Esophagus squamous epithelium (tissue), 5 donors: Measurements from ENCODE around the gene SNX19. TPM values are rescaled to one million over a fixed set of nuclear protein-coding genes. Genes with fewer than 3 reads are reported as not detected.

ENCODE experiments used
- DNase-seq: peaks from one replicate; lab custom pipeline; 2025; lab: John Stamatoyannopoulos, UW
- H3K27ac ChIP-seq, 4 donors: fragments of 200-600 bp; sonication (generic); one replicate each; pipeline ENCODE4 v1.5.1; 2016 to 2019; ENCODE audit warnings: mild to moderate bottlenecking in 1 of 4
- H3K27me3 ChIP-seq, 4 donors: fragments of 200-600 bp; sonication (generic); 1 replicate in 3 of 4; 2 replicates in 1 of 4; pipeline versions ENCODE4 v1.5.1 to v1.6.0; 2017 to 2021; ENCODE audit warnings: antibody characterized with exemption in 1 of 4
- H3K36me3 ChIP-seq, 3 donors: fragments of 200-600 bp; sonication (generic); one replicate each; pipeline ENCODE4 v1.5.1; 2016 to 2019
- H3K4me1 ChIP-seq, 3 donors: fragments of 200-600 bp; sonication (generic); one replicate each; pipeline ENCODE4 v1.5.1; 2017 to 2019
- H3K4me3 ChIP-seq, 4 donors: fragments of 200-600 bp; sonication (generic); 1 replicate in 3 of 4; 2 replicates in 1 of 4; pipeline ENCODE4 v1.5.1; 2016 to 2019; ENCODE audit warnings: mild to moderate bottlenecking in 2 of 4, moderate library complexity in 1 of 4
- H3K9me3 ChIP-seq, 3 donors: fragments of 200-600 bp; sonication (generic); one replicate each; pipeline ENCODE4 v1.5.1; 2016 to 2019
- CTCF ChIP-seq, 6 experiments: fragments of 450-650 bp in 4 of 6; fragments of 200-600 bp in 2 of 6; sonication (generic) in 2 of 6; IDR thresholded peaks; one replicate each; pipeline ENCODE4 v1.5.1; 2016 to 2019; ENCODE audit warnings: antibody characterized with exemption in 6 of 6, mild to moderate bottlenecking in 4 of 6, moderate library complexity in 4 of 6
- POLR2A ChIP-seq, 4 donors: fragments of 450-650 bp; IDR thresholded peaks; one replicate each; pipeline ENCODE4 v1.6.1; 2017; ENCODE audit warnings: antibody characterized with exemption in 4 of 4, mild to moderate bottlenecking in 4 of 4, moderate library complexity in 3 of 4
- WGBS, 2 donors: methylation state at CpG; one replicate each; pipeline ENCODE4 v1.1.5; 2018; 5-methylcytosine and 5-hydroxymethylcytosine counted together
- intact Hi-C: fragments of 100-400 bp; cut with DNase I; formaldehyde crosslinking; loops from one replicate; pipeline ENCODE4 v1.15.0; 2022
- total RNA-seq, 4 donors: library from RNA; depleted of rRNA; stranded (reverse); fragments of >200 nt; gene quantifications; one replicate each; pipeline ENCODE4 v1.1.0, GENCODE V29; 2016
- donor health status: DM: yes; HTN: yes; CAD: no.

The SNX19 gene
- total RNA-seq, 4 donors from 2014 or later: 38.0 to 75.0 (median 52.1) TPM

GRCh38 chr11:130847517-130847916, 68.8 kb downstream of the SNX19 start:
- 33 to 42% methylated on average over 8 of the region's 8 CpGs for WGBS, 2 donors
- H3K4me3 ChIP-seq: no peak overlapping the region
- intact Hi-C loops: no loop called here
- TF ChIP-seq CTCF (IDR thresholded peaks at IDR 0.05) (no peak), POLR2A (IDR thresholded peaks at IDR 0.05) (no peak)
- H3K27ac ChIP-seq: peak overlapping the region in 1 of 4 donors; percentile 19
- peaks cover 0 to 40% (median 10%) of the 10 kb centered on the region in 3 donors for H3K4me1 ChIP-seq
- H3K36me3 ChIP-seq: no peaks in the 10 kb centered on the region
- no peaks in the 10 kb centered on the region for H3K9me3 ChIP-seq
- H3K27me3 ChIP-seq: no peaks in the 10 kb centered on the region
- no peak for DNase-seq

- Histone ChIP-seq H3K4me3 (no peak overlapping the region), H3K4me1 (peaks cover 0 to 40% (median 10%) of the 10 kb centered on the region in 3 donors), H3K9me3 (no peaks in the 10 kb centered on the region), H3K36me3 (no peaks in the 10 kb centered on the region), H3K27ac (no peak overlapping the region), H3K27me3 (no peaks in the 10 kb centered on the region)
- no peak for TF ChIP-seq CTCF (IDR thresholded peaks at IDR 0.05)
- TF ChIP-seq POLR2A (IDR thresholded peaks at IDR 0.05): no peak
- intact Hi-C loops: no loop called here
- no peak for DNase-seq
- 33 to 44% methylated on average over 2 of the region's 2 CpGs for whole genome bisulfite sequencing, 2 donors
Observed at GRCh38 chr11:130846606-130847005, 69.7 kb downstream of the SNX19 start.

GRCh38 chr11:130842001-130842400, 74.3 kb downstream of the SNX19 start:
- H3K27ac ChIP-seq: no peak overlapping the region
- DNase-seq: no peak
- no peaks in the 10 kb centered on the region for H3K9me3 ChIP-seq
- TF ChIP-seq POLR2A (IDR thresholded peaks at IDR 0.05) (no peak), CTCF (IDR thresholded peaks at IDR 0.05) (no peak)
- intact Hi-C loops: no loop called here
- no peaks in the 10 kb centered on the region for H3K36me3 ChIP-seq
- no peaks in the 10 kb centered on the region for H3K27me3 ChIP-seq
- H3K4me3 ChIP-seq: no peak overlapping the region
- peaks cover 0 to 16% (median 0%) of the 10 kb centered on the region in 3 donors for H3K4me1 ChIP-seq
- WGBS, 2 donors: 96 to 100% methylated on average over 1 of the region's 1 CpG

GRCh38 chr11:130840679-130841078, 75.6 kb downstream of the SNX19 start:
- H3K27me3 ChIP-seq: no peaks in the 10 kb centered on the region
- WGBS, 2 donors: 47 to 62% methylated on average over 3 of the region's 3 CpGs
- no peaks in the 10 kb centered on the region for H3K9me3 ChIP-seq
- no peaks in the 10 kb centered on the region for H3K36me3 ChIP-seq
- no peak for DNase-seq
- intact Hi-C loops: no loop called here
- H3K27ac ChIP-seq: peak overlapping the region in 3 of 4 donors; percentile 35 to 46 (median 37)
- no peak overlapping the region for H3K4me3 ChIP-seq
- peaks cover 0 to 7% (median 0%) of the 10 kb centered on the region in 3 donors for H3K4me1 ChIP-seq
- no peak for TF ChIP-seq POLR2A (IDR thresholded peaks at IDR 0.05)
- TF ChIP-seq CTCF (IDR thresholded peaks at IDR 0.05): no peak

GRCh38 chr11:130839981-130840666, 76.2 kb downstream of the SNX19 start:
- Histone ChIP-seq H3K27me3 (no peaks in the 10 kb centered on the region), H3K27ac (peak overlapping the region in 3 of 4 donors; percentile 35 to 46 (median 37)), H3K9me3 (no peaks in the 10 kb centered on the region), H3K4me3 (no peak overlapping the region), H3K4me1 (peaks cover 0 to 7% (median 0%) of the 10 kb centered on the region in 3 donors), H3K36me3 (no peaks in the 10 kb centered on the region)
- intact Hi-C loops: no loop called here
- no peak for TF ChIP-seq CTCF (IDR thresholded peaks at IDR 0.05)
- TF ChIP-seq POLR2A (IDR thresholded peaks at IDR 0.05): no peak
- DNase-seq: no peak
- WGBS, 2 donors: 33 to 55% methylated on average over 2 of the region's 3 CpGs
